Activated CD4-positive, alpha-beta T cell treated with anti-CD3 and anti-CD28 coated beads, Interleukin-2, amount 50 U/mL, for 16 hours (primary cell): ENCODE results near the gene TRIM71.
"Not testable (repeated sequence)": the region's sequence is repeated elsewhere in the genome, so short reads cannot be mapped to it uniquely, and the experiment has no call there.

Source experiments
- DNase-seq: peaks from one replicate; pipeline ENCODE4 v3.0.0-alpha.2; 2020

Gene TRIM71

DNA sequence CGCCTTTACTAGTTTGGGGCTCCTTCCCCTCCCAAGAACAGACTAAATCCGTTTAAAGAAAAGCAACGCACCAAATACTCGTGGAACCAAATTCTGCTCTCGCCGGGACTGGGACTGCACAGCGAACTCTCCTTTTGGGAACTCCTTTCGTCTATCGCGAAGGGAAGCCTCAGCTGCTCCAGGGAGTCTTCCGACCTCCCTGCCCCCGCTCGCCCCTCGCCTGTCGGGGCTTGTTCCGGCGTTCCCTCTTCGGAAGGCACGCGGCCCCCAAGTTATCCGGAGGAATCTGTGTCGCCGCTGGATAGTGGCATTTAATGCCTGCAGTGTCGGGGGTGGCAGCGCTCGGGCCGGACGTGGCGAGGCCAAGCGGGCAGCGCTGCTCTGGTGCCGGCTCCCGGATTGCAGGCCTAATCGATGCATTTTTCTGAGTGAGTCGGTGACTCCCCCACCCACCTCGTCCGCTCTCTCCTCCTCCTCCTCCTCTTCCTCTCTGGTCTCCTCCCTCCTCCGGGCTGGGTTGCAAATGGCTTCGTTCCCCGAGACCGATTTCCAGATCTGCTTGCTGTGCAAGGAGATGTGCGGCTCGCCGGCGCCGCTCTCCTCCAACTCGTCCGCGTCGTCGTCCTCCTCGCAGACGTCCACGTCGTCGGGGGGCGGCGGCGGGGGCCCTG is at the start of gene TRIM71:
TSS of gene TRIM71 (plus strand) at position 440 of the 671 bp plus-strand sequence. CDS start at position 524, 84 bp downstream.
- DNase-seq, result peak; percentile 14

DNA sequence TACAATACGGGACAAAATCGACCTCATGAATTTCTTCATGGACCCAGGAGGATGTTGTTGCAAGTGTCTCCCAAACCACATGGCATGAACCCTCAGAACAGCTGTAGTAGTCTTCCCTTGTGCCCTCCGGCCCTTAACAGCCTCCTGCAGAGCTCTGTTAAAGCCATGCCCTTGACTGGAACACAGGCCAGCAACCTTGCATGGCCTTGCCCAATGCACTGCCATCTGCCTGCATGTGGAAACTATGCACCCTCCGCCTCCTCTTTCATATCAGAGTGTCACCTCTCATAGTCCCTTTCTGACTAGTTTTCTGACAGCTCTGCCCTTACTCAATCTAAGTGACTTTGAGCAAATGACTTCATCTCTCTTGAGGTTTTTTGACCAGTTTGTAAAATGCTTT is 39.4 kb upstream of the TRIM71 start:
- DNase-seq, result no peak

GRCh38 chr3:32780071-32780734 is 37.6 kb upstream of the TRIM71 start:
- DNase-seq, result no peak

DNA sequence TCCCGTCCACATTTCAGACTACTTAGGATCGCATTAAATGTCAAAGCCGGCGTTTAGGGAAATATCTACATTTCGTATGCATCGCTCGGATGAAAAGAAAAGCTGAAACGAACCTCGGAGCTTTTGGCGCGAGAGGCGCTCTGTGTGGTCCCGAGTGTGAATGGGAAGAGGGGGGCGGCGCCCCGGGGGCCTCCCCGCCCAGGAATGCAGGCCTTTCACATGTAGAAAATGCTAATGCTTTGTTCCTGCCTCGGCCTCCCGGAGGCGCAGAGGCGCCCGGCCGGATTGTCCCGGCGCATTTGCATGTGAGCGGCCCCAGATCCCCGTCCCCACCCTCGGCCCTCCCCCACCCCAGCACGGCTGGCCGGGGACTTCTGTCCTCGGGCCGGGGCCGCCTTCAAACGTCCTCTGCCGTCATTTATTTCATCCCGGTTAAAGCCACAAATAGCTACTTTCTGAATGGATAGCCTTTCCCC is 37.0 kb upstream of the TRIM71 start:
- DNase-seq, result no peak

- DNase-seq, result peak; percentile 78
Observed at GRCh38 chr3:32781211-32781968, 36.4 kb upstream of the TRIM71 start.

DNA sequence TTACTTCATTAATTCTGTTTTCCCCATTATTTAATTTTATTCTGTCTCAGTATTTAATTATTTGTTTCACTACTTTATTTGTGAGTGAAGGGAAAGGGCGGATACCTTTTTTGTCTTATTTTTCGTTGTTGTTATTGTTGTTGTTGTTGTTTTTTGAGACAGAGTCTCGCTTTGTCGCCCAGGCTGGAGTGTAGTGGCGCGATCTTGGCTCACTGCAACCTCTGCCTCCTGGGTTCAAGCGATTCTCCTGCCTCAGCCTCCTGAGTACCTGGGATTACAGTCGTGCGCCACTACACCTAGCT is 35.9 kb upstream of the TRIM71 start:
- not testable (repeated sequence) for DNase-seq

GRCh38 chr3:32782407-32782806 is 35.4 kb upstream of the TRIM71 start:
- no peak for DNase-seq

- DNase-seq, result no peak
Observed at GRCh38 chr3:32791833-32792232, 26.0 kb upstream of the TRIM71 start.

- DNase-seq, result no peak
Observed at GRCh38 chr3:32794487-32795308, 23.1 kb upstream of the TRIM71 start.

DNA sequence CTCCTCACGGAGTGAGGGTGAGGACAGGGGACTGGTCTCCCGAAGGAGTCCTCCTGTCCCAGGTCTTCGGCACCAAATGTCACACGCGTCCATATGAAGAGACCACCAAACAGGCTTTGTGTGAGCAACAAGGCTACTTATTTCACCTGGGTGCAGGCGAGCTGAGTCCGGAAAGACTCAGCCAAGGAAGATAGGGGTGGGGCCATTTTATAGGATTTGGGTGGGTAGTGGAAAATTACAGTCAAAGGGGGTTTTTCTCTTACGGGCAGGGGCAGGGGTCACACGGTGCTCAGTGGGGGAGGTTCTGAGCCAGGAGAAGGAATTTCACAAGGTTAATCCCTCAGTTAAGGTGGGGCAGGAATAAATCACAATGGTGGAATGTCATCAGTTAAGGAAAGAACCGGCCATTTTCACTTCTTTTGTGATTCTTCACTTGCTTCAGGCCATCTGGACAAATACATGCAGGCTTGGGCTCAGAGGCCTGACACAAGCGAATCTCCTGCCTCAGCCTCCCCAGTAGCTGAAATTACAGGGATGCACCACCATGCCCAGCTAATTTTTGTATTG is 21.3 kb upstream of the TRIM71 start:
- not testable (repeated sequence) for DNase-seq

GRCh38 chr3:32797776-32798175 is 20.0 kb upstream of the TRIM71 start:
- DNase-seq, result no peak

GRCh38 chr3:32801440-32801839 is 16.4 kb upstream of the TRIM71 start:
- DNase-seq, result not testable (repeated sequence)

- DNase-seq, result no peak
Observed at GRCh38 chr3:32813180-32813579, 4.6 kb upstream of the TRIM71 start.

GRCh38 chr3:32814361-32814760 is 3.4 kb upstream of the TRIM71 start:
- no peak for DNase-seq

- no peak for DNase-seq
Observed at GRCh38 chr3:32815841-32816438, 1.9 kb upstream of the TRIM71 start.

GRCh38 chr3:32816439-32817256 is 1.1 kb upstream of the TRIM71 start:
- no peak for DNase-seq

GRCh38 chr3:32817257-32817557 is 590 bp upstream of the TRIM71 start:
- no peak for DNase-seq

DNA sequence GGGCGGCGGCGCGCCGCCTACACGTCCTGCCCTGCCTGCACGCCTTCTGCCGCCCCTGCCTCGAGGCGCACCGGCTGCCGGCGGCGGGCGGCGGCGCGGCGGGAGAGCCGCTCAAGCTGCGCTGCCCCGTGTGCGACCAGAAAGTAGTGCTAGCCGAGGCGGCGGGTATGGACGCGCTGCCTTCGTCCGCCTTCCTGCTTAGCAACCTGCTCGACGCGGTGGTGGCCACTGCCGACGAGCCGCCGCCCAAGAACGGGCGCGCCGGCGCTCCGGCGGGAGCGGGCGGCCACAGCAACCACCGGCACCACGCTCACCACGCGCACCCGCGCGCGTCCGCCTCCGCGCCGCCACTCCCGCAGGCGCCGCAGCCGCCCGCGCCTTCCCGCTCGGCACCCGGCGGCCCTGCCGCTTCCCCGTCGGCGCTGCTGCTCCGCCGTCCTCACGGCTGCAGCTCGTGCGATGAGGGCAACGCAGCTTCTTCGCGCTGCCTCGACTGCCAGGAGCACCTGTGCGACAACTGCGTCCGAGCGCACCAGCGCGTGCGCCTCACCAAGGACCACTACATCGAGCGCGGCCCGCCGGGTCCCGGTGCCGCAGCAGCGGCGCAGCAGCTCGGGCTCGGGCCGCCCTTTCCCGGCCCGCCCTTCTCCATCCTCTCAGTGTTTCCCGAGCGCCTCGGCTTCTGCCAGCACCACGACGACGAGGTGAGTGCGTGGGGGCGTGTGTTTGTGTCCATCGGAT is 602 bp downstream of the TRIM71 start:
- no peak for DNase-seq

- no peak for DNase-seq
Observed at GRCh38 chr3:32818970-32819511, 1.2 kb downstream of the TRIM71 start.

DNA sequence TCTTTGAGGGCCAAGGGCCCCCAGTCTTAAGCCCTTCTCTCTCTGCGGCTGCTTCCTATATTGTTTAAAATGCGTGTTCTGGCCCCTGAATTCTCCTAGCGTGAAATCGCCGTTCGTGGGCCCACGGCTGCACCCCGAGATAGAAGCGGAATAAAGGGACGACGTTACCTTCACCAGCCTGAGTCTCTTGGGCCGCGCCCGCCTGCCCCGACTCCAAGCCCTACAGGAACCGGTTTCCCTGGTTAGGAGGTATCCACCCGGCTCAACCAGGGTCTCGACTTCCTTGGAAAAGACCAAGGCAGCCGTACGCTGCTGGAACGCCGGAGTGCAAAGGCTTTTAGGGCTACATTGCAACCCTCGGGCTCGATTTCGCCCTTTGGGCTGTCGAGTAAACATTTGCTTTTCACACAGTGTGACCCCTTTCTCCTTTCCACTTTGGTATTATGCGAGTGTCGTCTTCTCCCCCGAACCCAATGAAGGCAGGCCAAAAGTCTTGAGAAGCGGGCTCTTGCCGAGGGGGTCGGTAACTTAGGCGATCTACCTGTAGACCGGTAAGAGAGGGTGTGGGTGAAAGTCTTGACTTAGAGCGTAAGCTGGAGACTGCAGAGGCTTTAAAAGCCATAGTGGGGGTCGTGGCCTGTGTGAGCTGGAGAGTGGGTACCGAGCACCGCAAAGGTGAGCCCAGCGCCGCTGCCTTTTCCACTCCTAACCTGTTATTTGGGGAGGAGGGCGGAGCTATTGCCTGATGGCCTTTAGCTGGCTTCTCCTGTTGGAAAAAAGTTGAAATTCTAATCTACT is 2.0 kb downstream of the TRIM71 start:
- no peak for DNase-seq
